Neuronal stem cell (in vitro differentiated cells): ENCODE measurements around the gene OSBPL2.
A peak's percentile ranks its signal among the peaks of the same experiment; 100 is the strongest.

Source experiments
- DNase-seq: peaks from one replicate; pipeline ENCODE4 v3.0.0-alpha.2; 2013; ENCODE audit warnings: low spot score
- H2AFZ ChIP-seq: one replicate; pipeline ENCODE4 v1.6.1; 2013; ENCODE audit warnings: mild to moderate bottlenecking, low read length, inconsistent platforms
- H2AK5ac ChIP-seq: 2 replicates; pipeline ENCODE4 v1.6.1; 2013; ENCODE audit warnings: low read depth, mild to moderate bottlenecking, inconsistent platforms, low read length, moderate library complexity, mixed read lengths
- H2BK120ac ChIP-seq: 2 replicates; pipeline ENCODE4 v1.6.1; 2013; ENCODE audit warnings: low read depth, mild to moderate bottlenecking, inconsistent platforms, low read length, moderate library complexity, mixed read lengths
- H2BK12ac ChIP-seq: one replicate; pipeline ENCODE4 v1.6.1; 2013; ENCODE audit warnings: low read length, inconsistent platforms
- H2BK15ac ChIP-seq: 2 replicates; pipeline ENCODE4 v1.6.1; 2013; ENCODE audit warnings: mild to moderate bottlenecking, low read length, inconsistent platforms, mixed read lengths
- H2BK5ac ChIP-seq: one replicate; pipeline ENCODE4 v1.6.1; 2013; ENCODE audit warnings: inconsistent platforms, mild to moderate bottlenecking, low read length, moderate library complexity
- H3K14ac ChIP-seq: one replicate; pipeline ENCODE4 v1.6.1; 2013; ENCODE audit warnings: low read length, inconsistent platforms
- H3K18ac ChIP-seq: 2 replicates; pipeline ENCODE4 v1.6.1; 2013; ENCODE audit warnings: low read length, inconsistent platforms
- H3K23ac ChIP-seq: 2 replicates; pipeline ENCODE4 v1.6.1; 2013; ENCODE audit warnings: low read depth, mild to moderate bottlenecking, mixed read lengths, low read length, inconsistent platforms; ENCODE audit not compliant: poor library complexity
- H3K27ac ChIP-seq: replicated peaks from 3 replicates; pipeline ENCODE4 v1.5.1; 2013; ENCODE audit warnings: low read length, inconsistent platforms
- H3K27me3 ChIP-seq, 3 experiments: 2 replicates each; pipeline ENCODE4 v1.6.1; 2013; ENCODE audit warnings: low read length in 3 of 3, mild to moderate bottlenecking in 2 of 3, inconsistent platforms in 1 of 3, low read depth in 1 of 3, mixed read lengths in 1 of 3, moderate library complexity in 1 of 3; ENCODE audit not compliant: control insufficient read depth in 3 of 3, insufficient read depth in 3 of 3
- H3K36me3 ChIP-seq, 2 donors: replicated peaks in 1 of 2; 2 replicates each; pipeline ENCODE4 v1.6.1; 2013; ENCODE audit warnings: low read length in 2 of 2; ENCODE audit not compliant: control insufficient read depth in 2 of 2, insufficient read depth in 2 of 2
- H3K4ac ChIP-seq: 2 replicates; pipeline ENCODE4 v1.6.1; 2013; ENCODE audit warnings: inconsistent platforms, mild to moderate bottlenecking, low read length, moderate library complexity
- H3K4me1 ChIP-seq, 2 donors: 1 replicate in 1 of 2; 2 replicates in 1 of 2; pipeline ENCODE4 v1.6.1; 2013; ENCODE audit warnings: low read length in 2 of 2, low read depth in 1 of 2; ENCODE audit not compliant: control insufficient read depth in 2 of 2, insufficient read depth in 1 of 2
- H3K4me2 ChIP-seq: one replicate; pipeline ENCODE4 v1.6.1; 2013; ENCODE audit warnings: mild to moderate bottlenecking, low read length, inconsistent platforms; ENCODE audit not compliant: insufficient read depth, poor library complexity, severe bottlenecking
- H3K4me3 ChIP-seq, 2 donors: 2 replicates each; pipeline ENCODE4 v1.5.1; 2013; ENCODE audit warnings: low read length in 2 of 2, mild to moderate bottlenecking in 2 of 2, inconsistent platforms in 1 of 2, moderate library complexity in 1 of 2
- H3K79me1 ChIP-seq: one replicate; pipeline ENCODE4 v1.6.1; 2013; ENCODE audit warnings: low read depth, mild to moderate bottlenecking, inconsistent platforms, low read length, moderate library complexity
- H3K9ac ChIP-seq: one replicate; pipeline ENCODE4 v1.6.1; 2013; ENCODE audit warnings: mild to moderate bottlenecking, low read depth, low read length, inconsistent platforms; ENCODE audit not compliant: poor library complexity
- H3K9me3 ChIP-seq, 2 donors: replicated peaks in 1 of 2; 2 replicates each; pipeline versions ENCODE3 to v1.6.1; 2013; ENCODE audit warnings: low read length in 2 of 2, mild to moderate bottlenecking in 2 of 2, inconsistent platforms in 1 of 2, low read depth in 1 of 2, mixed read lengths in 1 of 2, moderate library complexity in 1 of 2; ENCODE audit not compliant: control insufficient read depth in 2 of 2, insufficient read depth in 1 of 2
- H4K8ac ChIP-seq: one replicate; pipeline ENCODE4 v1.6.1; 2013; ENCODE audit warnings: low read depth, mild to moderate bottlenecking, inconsistent platforms, low read length, moderate library complexity
- H4K91ac ChIP-seq: one replicate; pipeline ENCODE4 v1.6.1; 2013; ENCODE audit warnings: low read length, low read depth, mild to moderate bottlenecking, inconsistent platforms; ENCODE audit not compliant: poor library complexity
- WGBS, 2 donors: extraction: QIAGEN DNeasy Blood & Tissue Kit; methylation state at CpG; one replicate each; pipeline ENCODE4 v1.1.7; 2013; ENCODE audit warnings: missing lambda C conversion rate in 2 of 2, mixed read lengths in 1 of 2; ENCODE audit not compliant: insufficient read length in 2 of 2, insufficient replicate concordance in 1 of 2; ENCODE audit errors: extremely low coverage in 2 of 2; 5-methylcytosine and 5-hydroxymethylcytosine counted together

OSBPL2 gene

DNA sequence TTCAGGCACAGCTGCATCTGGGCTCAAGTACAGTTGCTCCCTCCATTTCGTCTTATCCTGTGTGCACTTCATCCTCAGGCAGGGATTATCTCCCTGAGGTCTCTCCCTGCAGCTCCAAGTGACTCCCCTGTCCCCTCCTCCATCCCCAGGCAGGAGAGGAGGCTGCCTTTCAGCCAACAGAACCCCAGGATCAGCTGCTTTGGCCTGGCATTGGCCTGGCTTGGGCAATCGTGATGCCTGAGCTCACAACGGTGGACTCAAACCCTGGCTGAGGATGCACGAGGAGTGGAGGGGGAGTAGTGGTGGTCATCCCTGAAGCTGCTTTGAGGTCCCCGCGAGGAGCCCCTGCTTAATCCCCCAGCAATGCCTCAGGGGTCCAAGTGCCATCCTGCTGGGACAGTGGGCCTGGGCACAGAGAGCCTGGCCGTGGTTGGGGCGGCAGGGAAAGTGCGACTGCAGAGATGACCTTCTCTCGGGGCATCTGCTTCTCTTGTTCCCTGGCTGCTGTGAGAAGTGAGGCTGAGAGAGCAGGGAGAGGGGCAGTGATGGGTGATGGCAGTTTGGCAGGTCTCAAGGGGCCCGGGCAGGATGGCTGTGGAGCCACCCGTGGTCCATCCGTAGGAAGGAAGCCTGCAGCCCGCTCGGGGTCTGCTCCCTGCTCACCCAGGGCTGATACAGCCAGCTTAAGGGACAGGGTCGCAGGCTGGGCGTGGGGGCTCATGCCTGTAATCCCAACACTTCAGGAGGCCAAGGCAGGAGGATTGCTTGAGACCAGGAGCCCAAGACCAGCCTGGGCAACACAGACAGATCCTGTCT is 12.3 kb upstream of the OSBPL2 start:
- Histone ChIP-seq H4K91ac (no peak overlapping the region), H2BK120ac (no peak overlapping the region), H3K9me3 (peaks cover 0 to 7% of the 10 kb centered on the region in 2 donors), H4K8ac (no peak overlapping the region), H3K14ac (no peak overlapping the region), H2BK12ac (no peak overlapping the region), H3K23ac (no peak overlapping the region), H3K4me2 (no peak overlapping the region), H3K36me3 (no peaks in the 10 kb centered on the region), H2AFZ (no peak overlapping the region), H3K27ac (no peak overlapping the region), H3K79me1 (no peaks in the 10 kb centered on the region), H3K27me3 (peaks cover 2 to 69% (median 11%) of the 10 kb centered on the region in 3 experiments), H3K18ac (peak overlapping the region; percentile 76), H3K4ac (no peak overlapping the region), H3K4me1 (peaks cover 9 to 11% of the 10 kb centered on the region in 2 donors), H2AK5ac (no peak overlapping the region), H2BK5ac (no peak overlapping the region), H2BK15ac (no peak overlapping the region), H3K9ac (no peak overlapping the region), H3K4me3 (no peak overlapping the region)
- WGBS, 2 donors = no CpG with 5 or more reads among the region's 17 CpGs
- DNase-seq = no peak

DNA sequence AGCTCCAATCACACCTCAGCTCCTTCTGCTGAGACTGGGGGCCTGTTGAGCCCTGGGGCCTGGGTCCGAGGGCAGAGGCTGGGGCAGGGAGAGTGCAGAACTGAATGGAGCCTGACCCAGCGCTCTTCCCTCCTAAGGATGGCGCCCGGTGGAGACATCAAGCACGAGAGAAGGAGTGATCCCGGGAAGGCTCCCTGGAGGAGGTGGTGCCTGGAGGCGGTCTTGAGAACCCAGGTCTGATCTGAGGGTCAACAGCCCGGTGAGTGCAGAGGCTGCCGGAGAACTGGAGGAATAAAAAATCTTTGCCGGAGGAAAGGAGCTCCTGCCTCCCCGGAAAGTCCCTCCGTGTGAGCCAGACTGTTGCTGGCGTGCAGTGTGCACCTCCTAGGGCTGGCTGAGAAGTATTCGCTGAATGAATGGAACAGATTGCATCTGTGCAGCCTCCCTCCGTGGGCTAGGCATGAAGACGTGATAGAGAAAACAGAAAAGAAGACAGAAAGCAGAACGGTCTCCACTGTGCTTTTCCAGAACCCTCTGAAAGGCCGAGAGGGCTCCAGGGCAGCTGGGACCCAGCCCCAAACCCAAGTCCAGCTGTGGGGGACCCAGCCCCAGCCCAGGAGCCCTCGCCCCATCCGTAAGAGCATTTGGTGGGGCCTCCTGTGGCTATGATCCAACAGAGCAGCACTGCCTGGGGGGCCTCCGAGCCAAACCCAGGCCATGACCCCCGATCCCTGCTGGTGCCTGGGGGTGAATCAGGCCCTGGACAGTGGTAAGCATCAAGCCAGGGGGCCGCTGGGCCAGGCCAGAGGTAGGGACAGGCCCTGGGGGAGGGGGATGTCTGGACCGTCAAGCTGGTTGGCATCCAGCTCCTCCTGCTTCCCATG is 11.4 kb upstream of the OSBPL2 start:
- H3K18ac ChIP-seq = peak overlapping the region; percentile 56
- peaks cover 0 to 7% of the 10 kb centered on the region in 2 donors for H3K9me3 ChIP-seq
- no peak overlapping the region for H3K9ac ChIP-seq
- no peak overlapping the region for H3K4me2 ChIP-seq
- H2BK5ac ChIP-seq = peak overlapping the region; percentile 89
- H3K4me3 ChIP-seq = peak overlapping the region in 1 of 2 donors; percentile 35
- peak overlapping the region; percentile 94 for H2AK5ac ChIP-seq
- no peak overlapping the region for H2BK15ac ChIP-seq
- no peaks in the 10 kb centered on the region for H3K79me1 ChIP-seq
- H3K14ac ChIP-seq = peak overlapping the region; percentile 92
- no peak overlapping the region for H4K91ac ChIP-seq
- H2BK120ac ChIP-seq = no peak overlapping the region
- H3K4me1 ChIP-seq = peaks cover 2 to 5% of the 10 kb centered on the region in 2 donors
- peaks cover 0 to 60% (median 1%) of the 10 kb centered on the region in 3 experiments for H3K27me3 ChIP-seq
- WGBS, 2 donors = no CpG with 5 or more reads among the region's 24 CpGs
- H4K8ac ChIP-seq = no peak overlapping the region
- no peak for DNase-seq
- H3K36me3 ChIP-seq = no peaks in the 10 kb centered on the region
- no peak overlapping the region for H3K27ac ChIP-seq
- H3K4ac ChIP-seq = no peak overlapping the region
- H2BK12ac ChIP-seq = no peak overlapping the region
- H3K23ac ChIP-seq = peak overlapping the region; percentile 62
- no peak overlapping the region for H2AFZ ChIP-seq

DNA sequence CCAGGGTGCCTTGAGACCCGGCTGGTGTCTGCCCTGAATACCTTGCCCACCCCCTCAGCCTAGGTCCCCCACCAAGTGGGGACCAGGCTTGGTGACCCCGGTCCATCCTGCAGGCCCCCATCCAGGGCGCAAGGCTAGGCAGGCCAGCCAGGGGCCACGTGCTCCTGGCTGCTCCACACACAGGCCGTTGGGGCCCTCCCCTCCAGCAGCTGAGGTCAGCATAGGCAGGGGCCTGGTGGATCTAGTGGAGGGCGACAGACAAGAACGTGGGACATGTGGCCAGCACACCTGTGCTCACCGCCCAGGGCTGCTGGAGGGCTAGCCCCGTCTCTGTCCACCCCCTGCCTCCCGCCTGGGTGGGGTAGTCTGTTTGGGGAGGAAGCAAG is 10.7 kb upstream of the OSBPL2 start:
- Histone ChIP-seq H2BK12ac (peak overlapping the region; percentile 69), H3K36me3 (no peaks in the 10 kb centered on the region), H2AFZ (no peak overlapping the region), H2BK120ac (no peak overlapping the region), H2BK5ac (peak overlapping the region; percentile 89), H2BK15ac (peak overlapping the region; percentile 99), H3K14ac (peak overlapping the region; percentile 92), H3K9ac (peak overlapping the region; percentile 40), H3K4me2 (no peak overlapping the region), H3K27ac (no peak overlapping the region), H4K8ac (no peak overlapping the region), H3K9me3 (peaks cover 0 to 7% of the 10 kb centered on the region in 2 donors), H2AK5ac (peak overlapping the region; percentile 94), H3K4ac (peak overlapping the region; percentile 47), H3K18ac (peak overlapping the region; percentile 56), H3K79me1 (no peaks in the 10 kb centered on the region), H3K4me1 (peaks cover 2 to 5% of the 10 kb centered on the region in 2 donors), H3K27me3 (peaks cover 0 to 54% (median 0%) of the 10 kb centered on the region in 3 experiments), H3K23ac (peak overlapping the region; percentile 62), H4K91ac (no peak overlapping the region), H3K4me3 (peak overlapping the region in 1 of 2 donors; percentile 35)
- no CpG with 5 or more reads among the region's 10 CpGs for WGBS, 2 donors
- DNase-seq = no peak
